22Rv1 (cell line): ENCODE measurements around the gene ARF1.

ENCODE experiments used
- H3K27ac ChIP-seq: fragments of 450-650 bp; 2 replicates; pipeline ENCODE4 v1.5.1; 2017
- CTCF ChIP-seq: fragments of 450-650 bp; IDR thresholded peaks from 2 replicates; pipeline ENCODE4 v1.5.1; 2017; ENCODE audit warnings: mild to moderate bottlenecking
- ZFX ChIP-seq: fragments of 450-650 bp; IDR thresholded peaks from 2 replicates; pipeline ENCODE4 v1.6.1; 2017; ENCODE audit warnings: antibody characterized with exemption, borderline replicate concordance

Gene ARF1

DNA sequence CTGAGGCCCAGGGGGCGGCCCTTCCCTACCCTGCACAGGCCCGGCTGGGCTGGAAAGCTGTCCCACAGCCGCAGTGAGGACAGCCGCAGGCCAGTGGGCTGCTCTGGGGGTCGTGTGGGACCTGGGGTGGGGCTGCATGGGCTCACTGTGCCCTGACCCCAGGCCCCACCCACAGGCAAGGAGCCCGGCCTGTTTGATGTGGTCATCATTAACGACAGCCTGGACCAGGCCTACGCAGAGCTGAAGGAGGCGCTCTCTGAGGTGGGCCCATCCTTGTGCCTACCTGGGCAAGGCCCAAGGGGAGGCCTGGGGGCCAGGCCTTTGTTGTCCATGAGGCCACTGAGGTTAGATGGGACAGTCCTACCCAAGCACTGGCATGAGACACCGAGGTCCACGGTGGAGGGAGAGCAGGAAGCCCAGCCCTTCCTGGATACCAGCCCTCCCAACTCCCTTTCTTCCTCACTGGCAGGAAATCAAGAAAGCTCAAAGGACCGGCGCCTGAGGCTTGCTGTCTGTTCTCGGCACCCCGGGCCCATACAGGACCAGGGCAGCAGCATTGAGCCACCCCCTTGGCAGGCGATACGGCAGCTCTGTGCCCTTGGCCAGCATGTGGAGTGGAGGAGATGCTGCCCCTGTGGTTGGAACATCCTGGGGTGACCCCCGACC is 65.8 kb downstream of the ARF1 start:
- TF ChIP-seq CTCF (no peak), ZFX (no peak)
- no peak overlapping the region for H3K27ac ChIP-seq
